ENCODE results near the gene ATP8A2. TPM values are rescaled to one million over a fixed set of nuclear protein-coding genes. Genes with fewer than 3 reads are reported as not detected.

The ATP8A2 gene
- total RNA-seq, 1 experiment from 2014 or later = not detected

DNA sequence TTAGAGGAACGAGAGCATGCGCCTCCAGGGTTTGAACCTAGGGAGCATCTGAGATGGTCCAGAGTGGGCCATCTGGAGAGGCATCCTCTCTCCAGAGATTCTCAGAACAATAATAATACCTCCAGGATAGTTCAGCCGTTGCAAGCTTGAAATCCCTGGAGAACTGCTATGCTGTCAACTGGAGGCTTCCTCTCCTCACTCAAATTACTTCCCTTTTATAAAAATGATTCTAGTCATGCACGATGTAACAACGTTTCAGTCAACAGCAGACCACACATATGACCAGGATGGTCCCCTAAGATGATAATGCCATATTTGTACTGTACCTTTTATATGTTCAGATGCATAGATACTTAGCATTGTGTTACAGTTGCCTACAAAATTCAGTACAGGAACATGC is 571.3 kb downstream of the ATP8A2 start:
- Histone ChIP-seq H4K20me1 (ENCODE audit: insufficient read depth) (no peaks in the 10 kb centered on the region), H3K27me3 (ENCODE audit: insufficient read depth, low read depth) (peaks cover 99% of the 10 kb centered on the region), H3K79me2 (ENCODE audit: low read depth) (no peaks in the 10 kb centered on the region), H3K4me3 (no peak overlapping the region), H3K27ac (no peak overlapping the region), H3K9me2 (ENCODE audit: insufficient read depth) (no peaks in the 10 kb centered on the region), H2AFZ (no peak overlapping the region), H3K36me3 (ENCODE audit: low read depth) (no peaks in the 10 kb centered on the region), H3F3A (ENCODE audit: insufficient read depth, low read depth) (no peaks in the 10 kb centered on the region), H3K9me3 (ENCODE audit: insufficient read depth, low read depth) (no peaks in the 10 kb centered on the region), H3K4me1 (replicated peaks; ENCODE audit: insufficient read depth) (no peaks in the 10 kb centered on the region), H3K4me2 (no peak overlapping the region)
- DNase-seq = no peak
- TF ChIP-seq EZH2 (IDR thresholded peaks at IDR 0.05; ENCODE audit: low read depth) = no peak
- TF ChIP-seq, protein P1, sequence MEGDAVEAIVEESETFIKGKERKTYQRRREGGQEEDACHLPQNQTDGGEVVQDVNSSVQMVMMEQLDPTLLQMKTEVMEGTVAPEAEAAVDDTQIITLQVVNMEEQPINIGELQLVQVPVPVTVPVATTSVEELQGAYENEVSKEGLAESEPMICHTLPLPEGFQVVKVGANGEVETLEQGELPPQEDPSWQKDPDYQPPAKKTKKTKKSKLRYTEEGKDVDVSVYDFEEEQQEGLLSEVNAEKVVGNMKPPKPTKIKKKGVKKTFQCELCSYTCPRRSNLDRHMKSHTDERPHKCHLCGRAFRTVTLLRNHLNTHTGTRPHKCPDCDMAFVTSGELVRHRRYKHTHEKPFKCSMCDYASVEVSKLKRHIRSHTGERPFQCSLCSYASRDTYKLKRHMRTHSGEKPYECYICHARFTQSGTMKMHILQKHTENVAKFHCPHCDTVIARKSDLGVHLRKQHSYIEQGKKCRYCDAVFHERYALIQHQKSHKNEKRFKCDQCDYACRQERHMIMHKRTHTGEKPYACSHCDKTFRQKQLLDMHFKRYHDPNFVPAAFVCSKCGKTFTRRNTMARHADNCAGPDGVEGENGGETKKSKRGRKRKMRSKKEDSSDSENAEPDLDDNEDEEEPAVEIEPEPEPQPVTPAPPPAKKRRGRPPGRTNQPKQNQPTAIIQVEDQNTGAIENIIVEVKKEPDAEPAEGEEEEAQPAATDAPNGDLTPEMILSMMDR (conservative IDR thresholded peaks at IDR 0.05) = no peak
- CTCF ChIA-PET = no interaction called here
- POLR2A ChIA-PET (ENCODE audit: unreplicated experiment) = no interaction called here
- intact Hi-C loops (cut with micrococcal nuclease; ENCODE audit: unreplicated experiment) = no loop called here
- BruUV-seq (replicated peaks) = no TSS peak

DNA sequence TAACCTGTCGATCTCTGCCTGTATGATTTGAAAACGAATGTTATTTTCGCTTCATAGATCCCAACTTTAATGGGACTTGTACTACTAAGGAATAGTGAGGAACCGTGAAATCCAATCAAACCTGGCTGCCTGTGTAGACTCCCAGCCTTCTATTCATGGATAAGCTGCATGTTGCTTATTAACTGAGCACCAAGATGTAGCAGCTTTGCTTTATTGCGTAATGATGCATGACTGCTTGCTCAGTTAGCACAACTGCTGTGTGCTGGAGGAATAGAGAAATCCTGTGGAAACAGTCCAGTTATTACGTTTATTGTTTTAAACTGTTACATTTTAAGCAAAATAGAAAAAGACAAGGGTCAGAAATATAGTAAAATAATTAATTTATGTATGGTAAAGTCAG is 571.9 kb downstream of the ATP8A2 start:
- TF ChIP-seq, protein P1 (conservative IDR thresholded peaks at IDR 0.05) = no peak
- TF ChIP-seq EZH2 (IDR thresholded peaks at IDR 0.05; ENCODE audit: low read depth) = no peak
- Histone ChIP-seq H2AFZ (no peak overlapping the region), H3K9me3 (ENCODE audit: insufficient read depth, low read depth) (no peaks in the 10 kb centered on the region), H3K4me2 (no peak overlapping the region), H3F3A (ENCODE audit: insufficient read depth, low read depth) (no peaks in the 10 kb centered on the region), H3K27me3 (ENCODE audit: insufficient read depth, low read depth) (peaks cover 99% of the 10 kb centered on the region), H4K20me1 (ENCODE audit: insufficient read depth) (no peaks in the 10 kb centered on the region), H3K27ac (no peak overlapping the region), H3K4me1 (replicated peaks; ENCODE audit: insufficient read depth) (no peaks in the 10 kb centered on the region), H3K4me3 (no peak overlapping the region), H3K9me2 (ENCODE audit: insufficient read depth) (no peaks in the 10 kb centered on the region), H3K36me3 (ENCODE audit: low read depth) (no peaks in the 10 kb centered on the region), H3K79me2 (ENCODE audit: low read depth) (no peaks in the 10 kb centered on the region)
- ChIA-PET POLR2A (ENCODE audit: unreplicated experiment) (no interaction called here), CTCF (no interaction called here)
- intact Hi-C loops (cut with micrococcal nuclease; ENCODE audit: unreplicated experiment) = no loop called here
- no TSS peak for BruUV-seq (replicated peaks)
- no peak for DNase-seq

DNA sequence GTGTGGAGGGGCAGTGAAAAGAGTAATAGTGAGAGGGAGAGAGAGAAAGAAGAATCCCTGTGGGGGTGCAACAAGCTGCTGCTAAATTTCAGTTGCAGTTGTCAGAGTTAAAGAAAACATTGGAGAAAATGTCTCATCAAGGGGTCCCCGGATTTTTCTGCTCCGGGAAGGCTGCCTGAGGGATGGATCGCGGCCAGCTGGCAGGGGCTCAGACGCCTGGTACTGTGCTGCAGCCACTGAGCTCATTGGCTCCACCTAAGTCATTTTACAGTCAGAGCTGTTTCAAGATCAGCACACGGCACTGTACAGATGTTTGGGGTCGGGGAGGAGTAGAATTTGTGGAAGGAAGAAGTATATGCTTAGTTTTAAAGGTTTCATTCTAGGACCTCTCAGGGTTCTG is 573.8 kb downstream of the ATP8A2 start:
- no peak overlapping the region for H3K4me2 ChIP-seq
- POLR2A ChIA-PET (ENCODE audit: unreplicated experiment) = no interaction called here

More for the DNA sequence above, 573.8 kb downstream of the ATP8A2 start:
- TF ChIP-seq, protein P1 (conservative IDR thresholded peaks at IDR 0.05) = no peak
- TF ChIP-seq EZH2 (IDR thresholded peaks at IDR 0.05; ENCODE audit: low read depth) = no peak
- Histone ChIP-seq H3K27ac (no peak overlapping the region), H3K4me3 (no peak overlapping the region), H3K9me2 (ENCODE audit: insufficient read depth) (no peaks in the 10 kb centered on the region), H3K79me2 (ENCODE audit: low read depth) (no peaks in the 10 kb centered on the region), H3K4me1 (replicated peaks; ENCODE audit: insufficient read depth) (no peaks in the 10 kb centered on the region), H3F3A (ENCODE audit: insufficient read depth, low read depth) (no peaks in the 10 kb centered on the region), H3K27me3 (ENCODE audit: insufficient read depth, low read depth) (peaks cover 99% of the 10 kb centered on the region), H3K36me3 (ENCODE audit: low read depth) (no peaks in the 10 kb centered on the region), H2AFZ (no peak overlapping the region), H4K20me1 (ENCODE audit: insufficient read depth) (no peaks in the 10 kb centered on the region), H3K9me3 (ENCODE audit: insufficient read depth, low read depth) (no peaks in the 10 kb centered on the region)
- DNase-seq = no peak
- intact Hi-C loops (cut with micrococcal nuclease; ENCODE audit: unreplicated experiment) = no loop called here
- no TSS peak for BruUV-seq (replicated peaks)
- CTCF ChIA-PET = no interaction called here
